Smooth muscle cell (in vitro differentiated cells): ENCODE measurements around the gene CCDC142. TPM values are rescaled to one million over a fixed set of nuclear protein-coding genes. Genes with fewer than 3 reads are reported as not detected.
A peak's percentile ranks its signal among the peaks of the same experiment; 100 is the strongest.

Experiments
- DNase-seq: peaks from one replicate; lab custom pipeline; 2025; ENCODE audit not compliant: unreplicated experiment; lab: John Stamatoyannopoulos, UW
- H2AFZ ChIP-seq: fragments of 200-600 bp; sonication (generic); 2 replicates; pipeline ENCODE4 v1.6.0; 2016; ENCODE audit warnings: antibody characterized with exemption, low read depth, mild to moderate bottlenecking
- H3F3A ChIP-seq: fragments of 200-600 bp; sonication (generic); 2 replicates; pipeline ENCODE4 v1.6.0; 2017; ENCODE audit warnings: antibody characterized with exemption, low read depth
- H3K27ac ChIP-seq: fragments of 200-600 bp; sonication (generic); 2 replicates; pipeline ENCODE4 v1.5.1; 2016; ENCODE audit warnings: low read depth, mild to moderate bottlenecking
- H3K27me3 ChIP-seq: fragments of 200-600 bp; sonication (generic); 2 replicates; pipeline ENCODE4 v1.6.1; 2016; ENCODE audit warnings: low read depth, mild to moderate bottlenecking
- H3K36me3 ChIP-seq: fragments of 200-600 bp; sonication (generic); 2 replicates; pipeline ENCODE4 v1.5.1; 2016; ENCODE audit warnings: low read depth
- H3K4me1 ChIP-seq: fragments of 200-600 bp; sonication (generic); 2 replicates; pipeline ENCODE4 v1.5.1; 2016; ENCODE audit warnings: low read depth
- H3K4me2 ChIP-seq: fragments of 200-600 bp; sonication (generic); 2 replicates; pipeline ENCODE4 v1.6.0; 2016; ENCODE audit warnings: mild to moderate bottlenecking
- H3K4me3 ChIP-seq: fragments of 200-600 bp; sonication (generic); 2 replicates; pipeline ENCODE4 v1.5.1; 2016; ENCODE audit warnings: mild to moderate bottlenecking
- H3K79me2 ChIP-seq: fragments of 200-600 bp; sonication (generic); 2 replicates; pipeline ENCODE4 v1.6.0; 2016; ENCODE audit warnings: low read depth, mild to moderate bottlenecking
- H3K9ac ChIP-seq: fragments of 200-600 bp; sonication (generic); 2 replicates; pipeline ENCODE4 v1.6.0; 2016; ENCODE audit warnings: low read depth
- H3K9me3 ChIP-seq: fragments of 200-600 bp; sonication (generic); replicated peaks from 2 replicates; pipeline ENCODE4 v1.5.1; 2016; ENCODE audit warnings: low read depth
- H4K20me1 ChIP-seq: fragments of 200-600 bp; sonication (generic); 2 replicates; pipeline ENCODE4 v1.6.0; 2016; ENCODE audit warnings: low read depth
- WGBS: methylation state at CpG from one replicate; pipeline ENCODE4 v1.1.7; 2016; ENCODE audit warnings: low lambda C conversion rate; 5-methylcytosine and 5-hydroxymethylcytosine counted together
- polyA plus RNA-seq: library from polyadenylated mRNA; unstranded; fragments of >200 nt; fragmentation: Nextera tagmentation; extraction: Ambion mirVana; gene quantifications from 2 replicates; pipeline ENCODE4 v1.2.1, GENCODE V29; 2016
- total RNA-seq: library from RNA; depleted of rRNA; stranded (reverse); fragments of >200 nt; gene quantifications from 2 replicates; pipeline ENCODE4 v1.2.3, GENCODE V29; 2014
- TF ChIP-seq, protein P1 (sequence below): fragments of 200-600 bp; sonication (generic); IDR thresholded peaks from 2 replicates; pipeline ENCODE4 v1.5.1; 2017; ENCODE audit warnings: borderline replicate concordance, mild to moderate bottlenecking, antibody characterized with exemption; ENCODE audit not compliant: insufficient read depth, poor library complexity, severe bottlenecking

CCDC142 gene
- total and polyA plus RNA-seq, 2 experiments from 2014 or later = 5.5 to 7.7 TPM

DNA sequence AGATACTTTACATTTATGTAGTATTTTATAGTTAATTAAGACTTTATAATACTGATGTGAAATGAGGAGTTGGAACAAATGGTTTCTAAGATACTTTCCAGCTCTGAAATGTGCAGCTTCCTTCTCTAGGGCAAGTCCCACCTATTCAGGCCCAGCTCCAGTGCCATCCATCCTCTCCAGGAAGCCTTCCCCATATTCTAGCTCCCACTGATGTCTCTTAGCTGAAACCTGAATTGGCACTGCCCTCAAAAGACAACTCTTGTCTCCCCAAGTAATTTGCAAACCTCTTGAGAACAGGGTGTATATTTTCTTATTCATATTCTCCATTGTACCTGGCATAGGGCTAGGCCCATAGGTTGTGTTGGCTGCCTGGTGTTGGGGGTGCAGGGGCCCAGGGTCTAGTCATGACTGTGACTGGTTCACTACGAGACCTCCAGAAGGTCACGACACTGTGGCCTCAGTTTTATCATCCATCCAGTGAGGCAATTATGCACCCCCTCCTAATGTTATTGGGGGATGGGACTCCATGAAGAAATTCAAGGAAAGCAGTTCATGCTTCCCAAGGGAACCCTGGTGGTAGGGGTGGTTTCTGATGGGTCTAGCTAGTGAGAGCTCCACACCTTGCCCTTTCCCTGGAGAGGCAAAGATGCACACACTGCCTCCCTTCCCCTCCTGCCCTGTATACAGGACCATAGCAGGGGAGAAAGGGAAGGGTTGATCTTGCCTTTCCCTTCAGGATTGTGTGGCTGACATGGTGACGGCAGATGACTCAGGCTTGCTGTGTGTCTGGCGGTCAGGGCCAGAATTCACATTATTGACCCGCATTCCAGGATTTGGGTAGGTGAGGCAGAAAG is 58.4 kb downstream of the CCDC142 start:
- Histone ChIP-seq H3K4me1 (peaks cover 5% of the 10 kb centered on the region), H3K9ac (no peak overlapping the region), H3K36me3 (no peaks in the 10 kb centered on the region), H3F3A (peaks cover 27% of the 10 kb centered on the region), H3K9me3 (no peaks in the 10 kb centered on the region), H3K27me3 (peaks cover 4% of the 10 kb centered on the region), H3K4me2 (no peak overlapping the region), H2AFZ (no peak overlapping the region), H4K20me1 (peaks cover 5% of the 10 kb centered on the region), H3K4me3 (no peak overlapping the region), H3K79me2 (no peaks in the 10 kb centered on the region), H3K27ac (peak overlapping the region; percentile 83)
- WGBS = 62% methylated on average over 5 of the region's 5 CpGs
- TF ChIP-seq, protein P1, sequence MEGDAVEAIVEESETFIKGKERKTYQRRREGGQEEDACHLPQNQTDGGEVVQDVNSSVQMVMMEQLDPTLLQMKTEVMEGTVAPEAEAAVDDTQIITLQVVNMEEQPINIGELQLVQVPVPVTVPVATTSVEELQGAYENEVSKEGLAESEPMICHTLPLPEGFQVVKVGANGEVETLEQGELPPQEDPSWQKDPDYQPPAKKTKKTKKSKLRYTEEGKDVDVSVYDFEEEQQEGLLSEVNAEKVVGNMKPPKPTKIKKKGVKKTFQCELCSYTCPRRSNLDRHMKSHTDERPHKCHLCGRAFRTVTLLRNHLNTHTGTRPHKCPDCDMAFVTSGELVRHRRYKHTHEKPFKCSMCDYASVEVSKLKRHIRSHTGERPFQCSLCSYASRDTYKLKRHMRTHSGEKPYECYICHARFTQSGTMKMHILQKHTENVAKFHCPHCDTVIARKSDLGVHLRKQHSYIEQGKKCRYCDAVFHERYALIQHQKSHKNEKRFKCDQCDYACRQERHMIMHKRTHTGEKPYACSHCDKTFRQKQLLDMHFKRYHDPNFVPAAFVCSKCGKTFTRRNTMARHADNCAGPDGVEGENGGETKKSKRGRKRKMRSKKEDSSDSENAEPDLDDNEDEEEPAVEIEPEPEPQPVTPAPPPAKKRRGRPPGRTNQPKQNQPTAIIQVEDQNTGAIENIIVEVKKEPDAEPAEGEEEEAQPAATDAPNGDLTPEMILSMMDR = no peak
- DNase-seq = no peak

Other genes starting within 250 kb of the CCDC142 start
- gene SLC4A5, start 139.6 kb downstream of the CCDC142 start, total RNA-seq = 0.99 and 3.1 TPM in 2 replicates
- 0.46 and 1.5 TPM in 2 replicates for gene SLC4A5, start 139.6 kb downstream of the CCDC142 start, polyA plus RNA-seq
- 60.7 and 65.8 TPM in 2 replicates for gene DCTN1, start 102.7 kb downstream of the CCDC142 start, total RNA-seq
- gene DCTN1, start 102.7 kb downstream of the CCDC142 start, polyA plus RNA-seq = 98.3 and 105 TPM in 2 replicates
- 0.54 and 1.3 TPM in 2 replicates for gene C2orf81, start 61.4 kb downstream of the CCDC142 start, total RNA-seq
- 2.4 and 3.5 TPM in 2 replicates for gene C2orf81, start 61.4 kb downstream of the CCDC142 start, polyA plus RNA-seq
- 35.0 and 52.3 TPM in 2 replicates for gene WDR54, start 61.3 kb downstream of the CCDC142 start, total RNA-seq
- 59.2 and 84.5 TPM in 2 replicates for gene WDR54, start 61.3 kb downstream of the CCDC142 start, polyA plus RNA-seq
- gene RTKN, start 41.1 kb downstream of the CCDC142 start, total RNA-seq = 31.4 and 32.5 TPM in 2 replicates
- 60.5 and 69.7 TPM in 2 replicates for gene RTKN, start 41.1 kb downstream of the CCDC142 start, polyA plus RNA-seq
- gene INO80B, start 27.9 kb downstream of the CCDC142 start, total RNA-seq = 4.7 and 8.0 TPM in 2 replicates
- 10.4 and 23.0 TPM in 2 replicates for gene INO80B, start 27.9 kb downstream of the CCDC142 start, polyA plus RNA-seq
- gene WBP1, start 24.6 kb downstream of the CCDC142 start, total RNA-seq = 63.9 and 90.8 TPM in 2 replicates
- gene WBP1, start 24.6 kb downstream of the CCDC142 start, polyA plus RNA-seq = 117 and 123 TPM in 2 replicates
- 46.2 and 49.0 TPM in 2 replicates for gene MOGS, start 17.6 kb downstream of the CCDC142 start, total RNA-seq
- 38.3 and 45.5 TPM in 2 replicates for gene MOGS, start 17.6 kb downstream of the CCDC142 start, polyA plus RNA-seq
- 12.0 and 18.2 TPM in 2 replicates for gene MRPL53, start 10.3 kb downstream of the CCDC142 start, total RNA-seq
- gene MRPL53, start 10.3 kb downstream of the CCDC142 start, polyA plus RNA-seq = 76.8 and 85.4 TPM in 2 replicates
- gene TTC31, start 83 bp upstream of the CCDC142 start, total RNA-seq = 18.7 and 23.3 TPM in 2 replicates
- gene TTC31, start 83 bp upstream of the CCDC142 start, polyA plus RNA-seq = 17.3 and 19.9 TPM in 2 replicates
- 1.7 and 2.4 TPM in 2 replicates for gene LBX2, start 16.6 kb upstream of the CCDC142 start, total RNA-seq
- 1.5 and 1.6 TPM in 2 replicates for gene LBX2, start 16.6 kb upstream of the CCDC142 start, polyA plus RNA-seq
- 19.1 and 23.7 TPM in 2 replicates for gene PCGF1, start 24.7 kb upstream of the CCDC142 start, total RNA-seq
- gene PCGF1, start 24.7 kb upstream of the CCDC142 start, polyA plus RNA-seq = 29.3 and 34.3 TPM in 2 replicates
- gene TLX2, start 31.5 kb upstream of the CCDC142 start, total RNA-seq = not detected in 2 replicates
- 0.80 TPM in 1 of 2 replicates, not detected in the other for gene TLX2, start 31.5 kb upstream of the CCDC142 start, polyA plus RNA-seq
- gene DQX1, start 43.2 kb upstream of the CCDC142 start, total RNA-seq = 0.09 and 0.27 TPM in 2 replicates
- 0.57 TPM in 1 of 2 replicates, not detected in the other for gene DQX1, start 43.2 kb upstream of the CCDC142 start, polyA plus RNA-seq
- gene AUP1, start 46.7 kb upstream of the CCDC142 start, total RNA-seq = 83.4 and 104 TPM in 2 replicates
- gene AUP1, start 46.7 kb upstream of the CCDC142 start, polyA plus RNA-seq = 138 and 170 TPM in 2 replicates
- gene HTRA2, start 46.9 kb upstream of the CCDC142 start, total RNA-seq = 19.1 and 19.2 TPM in 2 replicates
- 30.4 and 35.2 TPM in 2 replicates for gene HTRA2, start 46.9 kb upstream of the CCDC142 start, polyA plus RNA-seq
- 123 and 139 TPM in 2 replicates for gene LOXL3, start 70.9 kb upstream of the CCDC142 start, total RNA-seq
- gene LOXL3, start 70.9 kb upstream of the CCDC142 start, polyA plus RNA-seq = 109 and 190 TPM in 2 replicates
- 11.7 and 17.8 TPM in 2 replicates for gene DOK1, start 71.7 kb upstream of the CCDC142 start, total RNA-seq
- gene DOK1, start 71.7 kb upstream of the CCDC142 start, polyA plus RNA-seq = 32.9 and 41.3 TPM in 2 replicates
- gene M1AP, start 165.3 kb upstream of the CCDC142 start, total RNA-seq = 1.2 TPM in 2 replicates
- 1.0 and 2.8 TPM in 2 replicates for gene M1AP, start 165.3 kb upstream of the CCDC142 start, polyA plus RNA-seq
- 8.5 and 10.1 TPM in 2 replicates for gene SEMA4F, start 171.2 kb upstream of the CCDC142 start, total RNA-seq
- gene SEMA4F, start 171.2 kb upstream of the CCDC142 start, polyA plus RNA-seq = 14.2 and 16.7 TPM in 2 replicates